GM23338 (cell line): ENCODE data around the gene TRIM31. TPM values are rescaled to one million over a fixed set of nuclear protein-coding genes. Genes with fewer than 3 reads are reported as not detected.

Source experiments
- ATAC-seq: fragments of 200-7000 bp; cut with Tn5 transposase; 3 replicates; pipeline ENCODE4 v1.9.1; 2020
- DNase-seq: peaks from one replicate; pipeline ENCODE4 v3.0.0-alpha.2; 2015; ENCODE audit warnings: low spot score
- H2AFZ ChIP-seq: fragments of 200-600 bp; sonication (generic); 2 replicates; pipeline ENCODE4 v1.8.0; 2016; ENCODE audit warnings: antibody characterized with exemption, mild to moderate bottlenecking, moderate library complexity
- H3F3A ChIP-seq: fragments of 200-600 bp; sonication (generic); replicated peaks from 2 replicates; pipeline ENCODE4 v1.8.0; 2017; ENCODE audit warnings: antibody characterized with exemption, mixed run types, low read depth
- H3K27ac ChIP-seq: fragments of 200-600 bp; sonication (generic); 2 replicates; pipeline ENCODE4 v1.6.1; 2016; ENCODE audit warnings: low read depth
- H3K27me3 ChIP-seq: fragments of 200-600 bp; sonication (generic); 2 replicates; pipeline ENCODE4 v1.8.0; 2016; ENCODE audit warnings: mild to moderate bottlenecking, mixed run types, moderate library complexity; ENCODE audit not compliant: insufficient read depth
- H3K36me3 ChIP-seq: fragments of 200-600 bp; sonication (generic); 2 replicates; pipeline ENCODE4 v1.8.0; 2016; ENCODE audit warnings: mild to moderate bottlenecking; ENCODE audit not compliant: insufficient read depth
- H3K4me1 ChIP-seq: fragments of 200-600 bp; sonication (generic); 2 replicates; pipeline ENCODE4 v1.8.0; 2016; ENCODE audit warnings: mild to moderate bottlenecking, moderate library complexity; ENCODE audit not compliant: insufficient read depth
- H3K4me2 ChIP-seq: fragments of 200-600 bp; sonication (generic); 2 replicates; pipeline ENCODE4 v1.7.1; 2017; ENCODE audit warnings: mixed run types
- H3K4me3 ChIP-seq: fragments of 200-600 bp; sonication (generic); 2 replicates; pipeline ENCODE4 v1.6.1; 2016; ENCODE audit warnings: mixed run types
- H3K79me2 ChIP-seq: fragments of 200-600 bp; sonication (generic); replicated peaks from 2 replicates; pipeline ENCODE4 v1.8.0; 2017; ENCODE audit warnings: mild to moderate bottlenecking; ENCODE audit not compliant: insufficient read depth
- H3K9me2 ChIP-seq: fragments of 200-600 bp; sonication (generic); 2 replicates; pipeline ENCODE4 v1.8.0; 2017; ENCODE audit not compliant: insufficient read depth
- H4K20me1 ChIP-seq: fragments of 200-600 bp; sonication (generic); replicated peaks from 2 replicates; pipeline ENCODE4 v1.8.0; 2017; ENCODE audit warnings: mild to moderate bottlenecking; ENCODE audit not compliant: insufficient read depth
- H3K27ac Mint-ChIP-seq: 2 replicates; pipeline ENCODE4 v1.8.0; 2020; ENCODE audit warnings: inconsistent platforms, mild to moderate bottlenecking, moderate library complexity, mixed read lengths
- H3K27me3 Mint-ChIP-seq: 3 replicates; pipeline ENCODE4 v1.8.0; 2022; ENCODE audit warnings: low read depth, mild to moderate bottlenecking, moderate library complexity, mixed read lengths, inconsistent platforms; ENCODE audit not compliant: insufficient read depth, poor library complexity
- H3K36me3 Mint-ChIP-seq: 3 replicates; pipeline ENCODE4 v1.8.0; 2021; ENCODE audit warnings: low read depth, mild to moderate bottlenecking, inconsistent platforms, moderate library complexity, mixed read lengths
- H3K4me1 Mint-ChIP-seq: 3 replicates; pipeline ENCODE4 v1.8.0; 2020; ENCODE audit warnings: mild to moderate bottlenecking, inconsistent platforms, mixed read lengths
- H3K4me3 Mint-ChIP-seq: 3 replicates; pipeline ENCODE4 v1.8.0; 2021; ENCODE audit warnings: moderate library complexity, mild to moderate bottlenecking, inconsistent platforms, mixed read lengths
- H3K9me3 Mint-ChIP-seq: 3 replicates; pipeline ENCODE4 v1.8.0; 2020; ENCODE audit warnings: moderate library complexity, mild to moderate bottlenecking, inconsistent platforms, mixed read lengths
- ETS1 ChIP-seq: IDR thresholded peaks from 2 replicates; pipeline ENCODE4 v1.6.1; 2016; ENCODE audit warnings: antibody characterized with exemption
- EZH2phosphoT487 ChIP-seq: fragments of 200-600 bp; sonication (generic); IDR thresholded peaks from one replicate; pipeline ENCODE4 v1.8.1; 2018; ENCODE audit warnings: antibody characterized with exemption; ENCODE audit not compliant: unreplicated experiment
- JUNB ChIP-seq: IDR thresholded peaks from one replicate; pipeline ENCODE4 v1.6.1; 2016; ENCODE audit warnings: antibody characterized with exemption; ENCODE audit not compliant: unreplicated experiment
- NANOG ChIP-seq: IDR thresholded peaks from 2 replicates; pipeline ENCODE4 v1.6.1; 2016; ENCODE audit warnings: antibody characterized with exemption, borderline replicate concordance
- POLR2AphosphoS5 ChIP-seq: IDR thresholded peaks from 2 replicates; pipeline ENCODE4 v1.6.1; 2016; ENCODE audit warnings: antibody characterized with exemption, low read depth
- REST ChIP-seq: IDR thresholded peaks from one replicate; pipeline ENCODE4 v1.6.1; 2018; ENCODE audit warnings: antibody characterized with exemption; ENCODE audit not compliant: unreplicated experiment
- STAT1 ChIP-seq: IDR thresholded peaks from one replicate; pipeline ENCODE4 v1.6.1; 2016; ENCODE audit warnings: antibody characterized with exemption; ENCODE audit not compliant: unreplicated experiment
- polyA plus RNA-seq: library from polyadenylated mRNA; unstranded; fragments of >200 nt; fragmentation: Nextera tagmentation; extraction: Ambion mirVana; gene quantifications from 2 replicates; pipeline ENCODE4 v1.2.1, GENCODE V29; 2016
- total RNA-seq: library from RNA; depleted of rRNA; stranded (reverse); fragments of >200 nt; shearing (Covaris generic); gene quantifications from 2 replicates; pipeline ENCODE4 v1.2.3, GENCODE V29; 2014
- TF ChIP-seq, protein P1 (sequence below), 2 experiments: fragments of 200-600 bp in 1 of 2; sonication (generic) in 1 of 2; conservative IDR thresholded peaks; 2 replicates each; pipeline versions ENCODE4 v1.5.1 to v1.6.1; 2016 to 2017; ENCODE audit warnings: antibody characterized with exemption in 2 of 2, low read depth in 2 of 2, mild to moderate bottlenecking in 2 of 2, moderate library complexity in 1 of 2

Gene TRIM31
- total and polyA plus RNA-seq, 2 experiments from 2014 or later = 0.26 TPM; not detected in 1

GRCh38 chr6:30145818-30146217 lies 32.9 kb upstream of the TRIM31 start:
- H3K4me3 Mint-ChIP-seq = no peak overlapping the region
- Histone ChIP-seq H3K36me3 (no peaks in the 10 kb centered on the region), H3K9me2 (no peaks in the 10 kb centered on the region), H3K27me3 (no peaks in the 10 kb centered on the region), H3K4me2 (peak overlapping the region; percentile 51; the same call in 1 of the 2 replicates), H3K79me2 (no peaks in the 10 kb centered on the region), H3K27ac (no peak overlapping the region), H3F3A (no peaks in the 10 kb centered on the region), H3K4me1 (no peaks in the 10 kb centered on the region), H3K4me3 (no peak overlapping the region), H2AFZ (no peak overlapping the region), H4K20me1 (no peaks in the 10 kb centered on the region)
- ATAC-seq (peak; percentile 74), DNase-seq (no peak)
- no peaks in the 10 kb centered on the region for H3K36me3 Mint-ChIP-seq
- TF ChIP-seq REST (no peak), JUNB (no peak), ETS1 (no peak)
- no peak overlapping the region for H3K27ac Mint-ChIP-seq
- H3K9me3 Mint-ChIP-seq = no peaks in the 10 kb centered on the region
- H3K27me3 Mint-ChIP-seq = no peaks in the 10 kb centered on the region
- H3K4me1 Mint-ChIP-seq = peaks cover 5% of the 10 kb centered on the region

DNA sequence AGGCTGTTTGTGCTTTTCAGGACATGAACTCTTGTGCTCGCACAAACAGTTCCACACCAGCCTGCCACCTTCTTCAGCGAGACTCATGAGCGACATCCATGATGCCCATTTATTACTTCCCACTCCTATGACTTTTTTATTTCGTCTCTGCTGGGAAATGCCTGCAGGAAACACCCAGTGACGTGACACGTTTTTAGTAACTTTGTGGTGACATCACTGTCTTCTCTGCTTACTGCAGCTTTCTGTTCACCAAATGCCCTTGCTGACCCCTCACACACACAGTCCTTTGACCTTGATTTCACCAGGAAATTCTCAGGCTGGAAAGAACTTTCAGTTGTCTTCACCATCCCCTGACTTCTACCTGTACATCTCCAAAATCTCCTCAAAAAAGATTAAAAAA lies 31.9 kb upstream of the TRIM31 start:
- Histone ChIP-seq H4K20me1 (no peaks in the 10 kb centered on the region), H3K27ac (no peak overlapping the region), H3F3A (no peaks in the 10 kb centered on the region), H3K4me3 (no peak overlapping the region), H2AFZ (0 out of 2 replicates have a peak overlapping the region, but pooled peaks have one; percentile 32), H3K9me2 (no peaks in the 10 kb centered on the region), H3K27me3 (no peaks in the 10 kb centered on the region), H3K36me3 (no peaks in the 10 kb centered on the region), H3K79me2 (no peaks in the 10 kb centered on the region), H3K4me2 (no peak overlapping the region), H3K4me1 (no peaks in the 10 kb centered on the region)
- TF ChIP-seq NANOG (no peak), JUNB (no peak), STAT1 (no peak), POLR2AphosphoS5 (no peak), REST (no peak), EZH2phosphoT487 (no peak)
- TF ChIP-seq, protein P1, sequence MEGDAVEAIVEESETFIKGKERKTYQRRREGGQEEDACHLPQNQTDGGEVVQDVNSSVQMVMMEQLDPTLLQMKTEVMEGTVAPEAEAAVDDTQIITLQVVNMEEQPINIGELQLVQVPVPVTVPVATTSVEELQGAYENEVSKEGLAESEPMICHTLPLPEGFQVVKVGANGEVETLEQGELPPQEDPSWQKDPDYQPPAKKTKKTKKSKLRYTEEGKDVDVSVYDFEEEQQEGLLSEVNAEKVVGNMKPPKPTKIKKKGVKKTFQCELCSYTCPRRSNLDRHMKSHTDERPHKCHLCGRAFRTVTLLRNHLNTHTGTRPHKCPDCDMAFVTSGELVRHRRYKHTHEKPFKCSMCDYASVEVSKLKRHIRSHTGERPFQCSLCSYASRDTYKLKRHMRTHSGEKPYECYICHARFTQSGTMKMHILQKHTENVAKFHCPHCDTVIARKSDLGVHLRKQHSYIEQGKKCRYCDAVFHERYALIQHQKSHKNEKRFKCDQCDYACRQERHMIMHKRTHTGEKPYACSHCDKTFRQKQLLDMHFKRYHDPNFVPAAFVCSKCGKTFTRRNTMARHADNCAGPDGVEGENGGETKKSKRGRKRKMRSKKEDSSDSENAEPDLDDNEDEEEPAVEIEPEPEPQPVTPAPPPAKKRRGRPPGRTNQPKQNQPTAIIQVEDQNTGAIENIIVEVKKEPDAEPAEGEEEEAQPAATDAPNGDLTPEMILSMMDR (conservative IDR thresholded peaks at IDR 0.05; ENCODE audit: low read depth in 2 of 2) = no peak
- Mint-ChIP-seq H3K27ac (no peak overlapping the region), H3K27me3 (no peaks in the 10 kb centered on the region), H3K4me3 (no peak overlapping the region), H3K36me3 (no peaks in the 10 kb centered on the region), H3K9me3 (no peaks in the 10 kb centered on the region), H3K4me1 (peaks cover 5% of the 10 kb centered on the region)
- ATAC-seq (no peak), DNase-seq (no peak)
